ENCODE data around the gene EIF4A3.

- TF ChIP-seq CTCF (IDR thresholded peaks at IDR 0.05) (no peak), POLR2AphosphoS5 (IDR thresholded peaks at IDR 0.05) (no peak)
Observed at GRCh38 chr17:80126449-80126715, 20.5 kb downstream of the EIF4A3 start.
